BE2C (cell line): ENCODE data around the gene PTPRCAP.
"Not testable (repeated sequence)": the region's sequence is repeated elsewhere in the genome, so short reads cannot be mapped to it uniquely, and the experiment has no call there.

Source experiments
- DNase-seq: peaks from one replicate; pipeline ENCODE4 v3.0.0-alpha.2; 2020
- H3K27me3 ChIP-seq: fragments of 250-450 bp; sonication (Bioruptor Pico); 2 replicates; pipeline ENCODE4 v1.5.1; 2020; ENCODE audit warnings: mild to moderate bottlenecking
- H3K36me3 ChIP-seq: fragments of 250-450 bp; sonication (Bioruptor Pico); 2 replicates; pipeline ENCODE4 v1.5.1; 2020; ENCODE audit warnings: mild to moderate bottlenecking
- H3K4me1 ChIP-seq: fragments of 250-450 bp; sonication (Bioruptor Pico); 2 replicates; pipeline ENCODE4 v1.5.1; 2020
- H3K4me3 ChIP-seq: 2 replicates; pipeline ENCODE4 v1.5.1; 2011; ENCODE audit warnings: low read depth, low read length
- H3K9me3 ChIP-seq: fragments of 250-450 bp; sonication (Bioruptor Pico); 2 replicates; pipeline ENCODE4 v1.5.1; 2020
- TF ChIP-seq, protein P1 (sequence below): IDR thresholded peaks from 2 replicates; pipeline ENCODE4 v1.5.1; 2012; ENCODE audit warnings: mild to moderate bottlenecking, low read depth, low read length

PTPRCAP gene

DNA sequence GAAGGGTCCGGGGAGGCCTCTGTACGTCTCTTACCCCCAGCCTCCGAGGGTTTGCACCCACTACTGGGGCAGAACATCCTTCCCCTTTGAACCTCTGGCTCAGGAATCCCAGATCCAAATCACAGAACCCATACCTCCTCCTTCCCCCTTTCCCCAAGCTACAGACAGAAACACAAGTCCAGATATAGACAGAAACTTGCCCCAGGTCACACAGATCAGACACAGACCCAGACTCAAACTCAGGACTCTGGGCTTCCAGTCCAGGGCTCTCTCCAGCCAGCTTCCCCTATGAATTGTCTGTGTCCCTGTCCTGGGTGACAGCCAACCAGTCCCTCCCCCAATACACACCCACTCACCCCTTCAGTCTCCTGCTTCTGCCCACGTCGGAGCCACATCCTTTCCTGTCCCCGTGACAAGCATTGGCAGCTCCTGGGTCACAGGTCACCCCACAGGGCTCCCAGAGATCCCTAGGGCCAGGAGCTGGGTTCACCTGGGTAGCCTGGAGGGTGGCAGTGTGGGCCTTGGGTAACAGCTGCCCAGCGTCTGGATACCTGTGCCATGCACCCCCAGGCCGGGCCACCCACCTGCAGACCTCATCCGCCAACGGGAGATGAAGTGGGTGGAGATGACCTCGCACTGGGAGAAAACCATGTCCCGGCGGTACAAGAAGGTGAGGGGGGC lies 32.8 kb downstream of the PTPRCAP start:
- no peaks in the 10 kb centered on the region for H3K27me3 ChIP-seq
- no peaks in the 10 kb centered on the region for H3K9me3 ChIP-seq
- DNase-seq, result no peak
- H3K36me3 ChIP-seq, result peaks cover 4% of the 10 kb centered on the region
- TF ChIP-seq, protein P1, sequence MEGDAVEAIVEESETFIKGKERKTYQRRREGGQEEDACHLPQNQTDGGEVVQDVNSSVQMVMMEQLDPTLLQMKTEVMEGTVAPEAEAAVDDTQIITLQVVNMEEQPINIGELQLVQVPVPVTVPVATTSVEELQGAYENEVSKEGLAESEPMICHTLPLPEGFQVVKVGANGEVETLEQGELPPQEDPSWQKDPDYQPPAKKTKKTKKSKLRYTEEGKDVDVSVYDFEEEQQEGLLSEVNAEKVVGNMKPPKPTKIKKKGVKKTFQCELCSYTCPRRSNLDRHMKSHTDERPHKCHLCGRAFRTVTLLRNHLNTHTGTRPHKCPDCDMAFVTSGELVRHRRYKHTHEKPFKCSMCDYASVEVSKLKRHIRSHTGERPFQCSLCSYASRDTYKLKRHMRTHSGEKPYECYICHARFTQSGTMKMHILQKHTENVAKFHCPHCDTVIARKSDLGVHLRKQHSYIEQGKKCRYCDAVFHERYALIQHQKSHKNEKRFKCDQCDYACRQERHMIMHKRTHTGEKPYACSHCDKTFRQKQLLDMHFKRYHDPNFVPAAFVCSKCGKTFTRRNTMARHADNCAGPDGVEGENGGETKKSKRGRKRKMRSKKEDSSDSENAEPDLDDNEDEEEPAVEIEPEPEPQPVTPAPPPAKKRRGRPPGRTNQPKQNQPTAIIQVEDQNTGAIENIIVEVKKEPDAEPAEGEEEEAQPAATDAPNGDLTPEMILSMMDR, result no peak
- peaks cover 10% of the 10 kb centered on the region for H3K4me1 ChIP-seq
- no peak overlapping the region for H3K4me3 ChIP-seq

DNA sequence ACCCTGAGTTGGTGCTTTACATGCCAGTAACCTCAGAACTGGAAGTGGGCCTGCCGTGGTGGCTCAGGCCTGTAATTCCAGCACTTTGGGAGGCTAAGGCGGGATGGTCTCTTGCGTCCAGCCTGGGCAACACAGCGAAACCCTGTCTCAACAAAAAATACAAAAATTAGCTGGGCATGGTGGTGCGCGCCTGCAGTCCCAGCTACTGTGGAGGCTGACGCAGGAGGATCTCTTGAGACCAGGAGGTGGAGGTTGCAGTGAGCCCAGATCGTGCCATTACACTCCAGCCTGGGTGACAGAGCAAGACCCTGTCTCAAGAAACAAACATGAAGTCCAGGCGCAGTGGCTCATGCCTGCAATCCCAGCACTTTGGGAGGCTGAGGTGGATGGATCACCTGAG lies 34.4 kb downstream of the PTPRCAP start:
- not testable (repeated sequence) for DNase-seq, H3K4me3 ChIP-seq, H3K27me3 ChIP-seq, H3K9me3 ChIP-seq
- H3K36me3 ChIP-seq, result peaks cover 19% of the 10 kb centered on the region
- H3K4me1 ChIP-seq, result peaks cover 12% of the 10 kb centered on the region

GRCh38 chr11:67402192-67402839 lies 35.2 kb downstream of the PTPRCAP start:
- not testable (repeated sequence) for DNase-seq, H3K9me3 ChIP-seq, H3K27me3 ChIP-seq
- H3K4me1 ChIP-seq, result peaks cover 14% of the 10 kb centered on the region
- H3K4me3 ChIP-seq, result peak overlapping the region; percentile 47
- H3K36me3 ChIP-seq, result peaks cover 27% of the 10 kb centered on the region

- H3K4me1 ChIP-seq, result peaks cover 12% of the 10 kb centered on the region
- H3K4me3 ChIP-seq, result peak within 1 kb of the TSS; percentile 73
- peak; percentile 97 for DNase-seq
- TF ChIP-seq, protein P1, result no peak
- H3K9me3 ChIP-seq, result no peaks in the 10 kb centered on the region
- peaks cover 28% of the 10 kb centered on the region for H3K36me3 ChIP-seq
- H3K27me3 ChIP-seq, result no peaks in the 10 kb centered on the region
These were observed 35.8 kb downstream of the PTPRCAP start, which contains the start of gene PPP1CA for GRCh38 chr11:67401495-67402191. PPP1CA (minus strand) TSS chr11:67401858; CDS start chr11:67401782, 76 bp downstream.

DNA sequence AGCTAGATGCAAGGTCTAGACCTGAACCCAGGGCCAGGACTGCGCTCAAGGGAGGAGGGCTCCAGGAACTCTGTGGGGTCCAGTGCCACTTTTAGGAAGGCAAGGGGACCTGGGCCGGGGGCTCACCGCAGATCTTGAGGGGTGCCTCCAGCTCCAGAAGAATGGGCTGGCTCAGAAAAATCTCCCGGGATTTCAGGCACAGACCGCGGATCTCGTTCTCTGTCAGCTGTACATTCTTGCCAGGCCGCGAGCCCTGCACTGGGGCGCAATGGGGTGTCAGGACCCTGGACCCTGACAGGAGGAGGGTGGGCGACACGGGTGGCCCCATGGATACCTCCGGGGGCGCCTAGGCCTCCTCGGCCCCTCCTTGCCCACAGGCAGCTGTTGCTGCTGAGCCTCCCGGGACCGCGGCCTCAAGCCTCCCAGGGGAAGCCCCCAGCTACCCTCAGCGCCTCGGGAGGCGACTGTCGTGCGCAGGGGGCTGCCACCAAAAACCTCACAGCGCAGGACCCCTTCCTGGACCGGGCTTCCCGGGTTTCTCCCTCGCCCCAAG lies 36.5 kb downstream of the PTPRCAP start:
- Histone ChIP-seq H3K4me3 (peak overlapping the region; percentile 73), H3K36me3 (peaks cover 32% of the 10 kb centered on the region), H3K27me3 (no peaks in the 10 kb centered on the region), H3K9me3 (no peaks in the 10 kb centered on the region), H3K4me1 (peaks cover 12% of the 10 kb centered on the region)
- no peak for DNase-seq
- TF ChIP-seq, protein P1, result no peak

DNA sequence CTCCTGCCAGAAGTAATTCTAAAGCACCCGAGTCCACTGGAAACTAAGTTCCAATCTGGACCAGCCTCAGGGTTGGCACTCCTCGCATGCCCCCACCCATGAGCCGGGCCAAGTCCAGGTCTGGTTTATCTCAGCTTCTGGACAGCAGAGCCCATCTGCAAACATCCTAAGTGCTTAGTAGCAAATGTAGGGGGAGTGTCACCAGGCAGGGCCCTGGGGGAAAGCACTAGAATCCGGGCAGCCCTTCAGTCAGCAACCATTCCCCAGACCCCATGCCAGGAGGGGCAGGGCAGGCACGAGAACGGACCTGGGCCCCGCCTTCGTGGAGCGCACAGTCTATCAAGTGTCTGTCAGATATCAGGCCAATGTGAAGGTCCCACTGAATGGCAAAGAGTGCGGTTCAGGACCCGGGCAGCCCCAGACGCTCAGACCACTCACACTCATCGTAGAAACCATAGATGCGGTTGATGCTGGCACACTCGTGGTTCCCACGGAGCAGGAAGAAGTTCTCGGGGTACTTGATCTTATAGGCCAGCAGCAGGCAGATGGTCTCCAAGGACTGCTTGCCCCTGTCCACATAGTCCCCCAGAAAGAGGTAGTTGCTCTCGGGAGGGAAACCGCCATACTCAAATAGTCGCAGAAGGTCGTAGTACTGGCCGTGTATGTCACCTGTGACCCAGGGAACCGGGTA lies 37.1 kb downstream of the PTPRCAP start:
- Histone ChIP-seq H3K36me3 (peaks cover 38% of the 10 kb centered on the region), H3K27me3 (no peaks in the 10 kb centered on the region), H3K9me3 (no peaks in the 10 kb centered on the region), H3K4me3 (peak overlapping the region; percentile 73), H3K4me1 (peaks cover 12% of the 10 kb centered on the region)
- peak; percentile 86 for DNase-seq
- TF ChIP-seq, protein P1, result no peak
